NK-92 treated with Interleukin-12 subunit alpha and Interleukin-12 subunit beta, amount 100 ng/mL, for 24 hours (cell line): ENCODE data around the gene COL23A1.

ENCODE experiments used
- DNase-seq: peaks from one replicate; lab custom pipeline; 2025; lab: John Stamatoyannopoulos, UW

COL23A1 gene

DNA sequence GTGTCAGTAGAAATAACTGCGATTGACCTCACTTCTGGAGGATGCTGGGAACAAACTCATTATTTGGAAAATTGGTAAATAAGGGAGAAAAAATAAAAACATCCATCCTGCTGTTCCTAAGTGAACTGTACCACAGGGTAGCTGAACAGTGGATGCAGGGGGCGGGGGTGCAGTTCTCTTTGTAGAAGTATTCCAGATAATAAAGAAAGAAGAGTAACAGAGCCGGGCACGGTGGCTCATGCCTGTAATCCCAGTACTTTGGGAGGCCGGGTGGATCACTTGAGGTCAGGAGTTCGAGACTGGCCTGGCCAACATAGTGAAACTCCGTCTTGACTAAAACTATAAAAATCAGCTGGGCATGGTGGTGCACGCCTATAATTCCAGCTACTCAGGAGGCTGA, 132.1 kb downstream of the COL23A1 start:
- DNase-seq, result no peak

DNA sequence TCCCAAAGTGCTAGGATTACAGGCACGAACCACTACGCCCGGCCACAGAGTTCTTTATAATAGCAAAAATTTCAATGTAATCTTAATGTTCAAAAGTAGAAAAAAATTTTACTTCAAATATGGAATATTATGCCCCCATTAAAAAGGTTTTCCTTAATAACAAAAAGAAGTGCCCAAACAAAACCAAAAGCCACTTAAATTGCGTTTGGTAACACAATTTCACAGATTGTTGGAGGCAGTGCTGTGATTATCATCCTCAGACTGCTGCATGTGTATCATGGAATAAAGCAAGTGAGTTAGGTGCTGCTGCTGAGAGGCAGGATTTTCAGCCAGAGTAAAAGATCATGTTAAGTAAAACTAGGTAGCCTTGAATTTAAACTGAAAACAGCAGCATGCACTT, 132.7 kb downstream of the COL23A1 start:
- DNase-seq, result no peak

DNA sequence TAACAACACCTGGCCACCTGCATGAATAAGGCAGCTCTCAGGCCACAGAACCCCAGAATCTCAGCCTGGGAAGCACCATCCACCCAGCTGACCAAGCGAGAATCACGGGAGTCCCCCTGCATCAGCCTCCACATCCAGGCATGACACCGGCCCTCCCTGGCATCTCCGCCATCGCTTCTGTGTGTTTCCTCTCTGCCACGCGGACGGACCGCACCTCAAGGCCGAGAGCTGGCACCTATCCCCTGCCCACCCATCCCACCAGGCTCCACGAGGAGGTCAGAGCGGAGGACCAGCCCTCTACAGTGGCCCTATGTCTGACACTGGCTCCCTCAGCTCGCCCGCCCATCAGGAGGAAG, 134.7 kb downstream of the COL23A1 start:
- no peak for DNase-seq

DNA sequence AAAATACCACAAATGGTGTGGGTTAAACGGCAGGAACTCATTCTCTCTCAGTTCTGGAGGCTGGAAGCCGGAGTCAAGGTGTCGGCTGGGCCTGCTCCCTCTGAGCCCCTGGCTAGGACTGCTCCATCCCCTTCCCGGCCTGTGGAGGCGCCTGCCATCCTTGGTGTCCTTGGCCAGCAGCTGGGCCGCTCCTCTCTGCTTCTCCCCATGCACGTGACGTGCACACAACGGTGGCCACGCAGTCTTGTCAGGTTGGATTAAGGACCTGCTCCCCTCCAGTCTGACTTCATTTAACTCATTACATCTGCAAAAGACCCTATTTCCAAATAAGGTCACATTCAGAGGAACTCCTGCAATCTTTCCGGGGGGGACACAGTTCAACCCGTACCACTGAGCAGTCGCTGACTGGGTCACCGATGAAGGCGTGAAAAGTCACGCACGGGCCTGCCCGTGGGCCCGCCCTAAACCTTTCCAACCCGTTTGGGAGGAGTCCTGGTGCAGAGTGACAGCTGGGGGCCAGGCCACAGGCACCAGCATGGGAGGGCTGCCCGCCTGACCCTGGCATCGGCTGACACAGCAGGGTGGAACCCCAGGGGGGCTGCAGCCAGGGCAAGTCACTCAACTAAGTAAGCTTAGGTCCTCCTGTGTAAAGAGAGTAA, 135.2 kb downstream of the COL23A1 start:
- no peak for DNase-seq

GRCh38 chr5:178454303-178454702, 135.9 kb downstream of the COL23A1 start:
- no peak for DNase-seq

- DNase-seq, result no peak
Observed at GRCh38 chr5:178453224-178453623, 137.0 kb downstream of the COL23A1 start.

- DNase-seq, result no peak
Observed at GRCh38 chr5:178450121-178451028, 139.8 kb downstream of the COL23A1 start.

GRCh38 chr5:178449163-178450070, 140.8 kb downstream of the COL23A1 start:
- no peak for DNase-seq

GRCh38 chr5:178445534-178445933, 144.7 kb downstream of the COL23A1 start:
- DNase-seq, result no peak

- no peak for DNase-seq
Observed at GRCh38 chr5:178442405-178443257, 147.6 kb downstream of the COL23A1 start.

DNA sequence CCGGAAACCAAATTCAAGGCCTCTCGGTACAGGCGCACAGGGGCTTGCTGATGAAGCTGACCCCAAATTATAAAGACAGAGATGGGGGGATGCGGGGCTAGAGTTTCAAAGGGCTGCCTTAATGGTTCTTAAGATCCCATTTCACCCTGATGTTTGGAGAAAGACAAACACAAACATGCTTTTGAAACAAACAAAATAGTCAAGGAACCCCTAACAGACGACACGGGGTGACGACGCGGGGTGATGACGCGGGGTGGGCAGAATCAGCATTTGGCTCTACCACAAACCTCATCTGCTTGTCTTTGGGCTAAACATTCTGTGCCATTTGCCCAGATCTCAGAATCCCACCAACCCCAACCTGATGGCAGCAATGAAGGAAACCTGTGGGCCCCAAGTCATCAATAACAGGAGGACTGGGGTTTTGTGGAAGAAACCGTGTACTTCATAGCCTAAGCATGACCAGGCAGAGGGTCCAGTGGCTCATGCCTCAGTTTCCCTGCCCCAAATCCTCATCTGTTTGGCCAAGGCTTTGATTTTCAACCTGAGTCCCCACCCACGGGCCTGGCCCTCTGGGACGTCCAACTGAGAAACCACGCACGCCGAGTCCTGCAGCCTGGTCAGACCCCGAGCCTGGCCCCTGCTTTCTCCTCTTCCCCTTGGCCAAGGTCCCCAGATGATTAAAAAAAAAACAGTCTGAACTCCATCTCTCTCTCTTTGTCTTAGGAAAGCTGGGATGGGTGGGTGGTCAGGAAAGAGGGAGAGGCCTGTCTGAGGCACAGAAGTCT, 148.5 kb downstream of the COL23A1 start:
- no peak for DNase-seq

GRCh38 chr5:178440181-178440580, 150.0 kb downstream of the COL23A1 start:
- no peak for DNase-seq

GRCh38 chr5:178439493-178440180, 150.6 kb downstream of the COL23A1 start:
- DNase-seq, result no peak

GRCh38 chr5:178438796-178439195, 151.4 kb downstream of the COL23A1 start:
- no peak for DNase-seq

GRCh38 chr5:178437386-178438075, 152.7 kb downstream of the COL23A1 start:
- DNase-seq, result no peak

- no peak for DNase-seq
Observed at GRCh38 chr5:178436326-178436940, 153.8 kb downstream of the COL23A1 start.

DNA sequence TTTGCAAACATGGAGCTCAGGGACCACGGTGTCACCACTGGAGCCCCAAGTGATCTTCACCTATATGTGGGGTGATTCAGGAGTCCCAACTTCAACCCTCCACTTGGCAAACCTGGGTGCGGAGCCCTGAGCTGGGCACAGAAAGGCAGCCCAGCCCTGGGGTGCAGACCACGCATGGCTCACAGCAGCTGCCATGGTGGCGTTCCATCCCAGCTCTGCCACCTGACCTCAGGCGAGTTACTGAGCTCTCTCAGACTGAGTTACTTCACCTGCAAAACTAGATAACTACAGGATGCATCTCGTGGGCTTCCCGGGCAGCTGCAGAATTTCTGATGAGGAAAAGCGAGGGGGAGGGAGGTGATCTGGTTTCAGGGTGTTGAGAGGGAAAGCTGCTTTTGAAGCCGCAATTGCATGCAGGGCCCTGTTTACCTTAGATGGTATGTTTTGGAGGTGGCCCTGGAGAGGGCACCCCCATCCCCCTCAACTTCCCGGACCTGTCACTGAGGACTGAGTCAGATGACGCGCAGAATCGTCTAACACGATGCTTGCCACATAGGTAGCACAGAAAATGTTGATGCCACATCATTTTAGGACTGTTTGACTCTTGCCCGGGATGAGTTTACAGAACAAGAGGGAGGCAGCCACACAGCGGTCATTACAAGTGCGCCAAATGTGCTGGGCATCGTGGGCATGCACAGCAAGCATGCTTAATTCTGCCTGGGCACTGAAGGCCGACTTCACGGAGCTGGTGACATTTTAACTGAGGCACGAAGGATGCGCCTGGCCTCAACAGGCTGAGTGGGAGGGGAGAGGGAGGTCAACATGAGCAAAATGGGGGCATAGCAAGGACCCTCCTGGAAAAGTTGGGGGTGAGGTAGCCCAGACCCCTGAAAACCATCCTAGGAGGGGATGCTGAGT, 154.6 kb downstream of the COL23A1 start:
- no peak for DNase-seq

- DNase-seq, result no peak
Observed at GRCh38 chr5:178434851-178435250, 155.3 kb downstream of the COL23A1 start.
